ENCODE measurements around the gene FEM1C. TPM values are rescaled to one million over a fixed set of nuclear protein-coding genes. Genes with fewer than 3 reads are reported as not detected.

The FEM1C gene
- 18.8 and 19.3 TPM in 2 replicates for total RNA-seq

GRCh38 chr5:115544436-115545350 is at the start of gene FEM1C:
TSS of gene FEM1C (minus strand) at chr5:115544775. CDS start at chr5:115543493, 1,282 bp downstream.

Small RNA genes lying within 50 kb of the gene (small RNA-seq; reads per million reads assigned to genes)
- gene AC008628.1 (not detected), gene AC008628.2 (not detected)

Other genes with a start within 250 kb of the FEM1C start
- 4.0 and 6.7 TPM in 2 replicates for gene CCDC112, start 248.1 kb downstream of the FEM1C start, total RNA-seq
- gene TICAM2, start 57.7 kb upstream of the FEM1C start, total RNA-seq, result 11.0 and 11.5 TPM in 2 replicates
- gene TMED7, start 81.3 kb upstream of the FEM1C start, total RNA-seq, result 161 and 162 TPM in 2 replicates